GM15510 (cell line): ENCODE results near the gene TPCN2.

Experiments used
- POLR2A ChIP-seq: IDR thresholded peaks from 3 replicates; pipeline ENCODE4 v1.6.1; 2011; ENCODE audit warnings: borderline replicate concordance; ENCODE audit not compliant: insufficient read length; ENCODE audit errors: extremely low read depth

Gene TPCN2

GRCh38 chr11:69084371-69084770 lies 35.6 kb downstream of the TPCN2 start:
- no peak for TF ChIP-seq POLR2A

- no peak for TF ChIP-seq POLR2A
Measured at GRCh38 chr11:69085490-69086095, 36.9 kb downstream of the TPCN2 start.

GRCh38 chr11:69086152-69087132 lies 37.7 kb downstream of the TPCN2 start:
- no peak for TF ChIP-seq POLR2A

GRCh38 chr11:69087133-69087524 lies 38.4 kb downstream of the TPCN2 start:
- TF ChIP-seq POLR2A = no peak

- no peak for TF ChIP-seq POLR2A
Measured at GRCh38 chr11:69087811-69088210, 39.1 kb downstream of the TPCN2 start.

GRCh38 chr11:69088676-69089146 lies 40.0 kb downstream of the TPCN2 start:
- TF ChIP-seq POLR2A = no peak

GRCh38 chr11:69089258-69089657 lies 40.5 kb downstream of the TPCN2 start:
- no peak for TF ChIP-seq POLR2A

GRCh38 chr11:69091638-69092165 lies 43.0 kb downstream of the TPCN2 start:
- TF ChIP-seq POLR2A = no peak

- TF ChIP-seq POLR2A = no peak
Measured at GRCh38 chr11:69092263-69092662, 43.5 kb downstream of the TPCN2 start.

- TF ChIP-seq POLR2A = no peak
Measured at GRCh38 chr11:69093106-69093505, 44.4 kb downstream of the TPCN2 start.

GRCh38 chr11:69094111-69094914 lies 45.6 kb downstream of the TPCN2 start:
- TF ChIP-seq POLR2A = no peak

- no peak for TF ChIP-seq POLR2A
Measured at GRCh38 chr11:69094915-69095290, 46.2 kb downstream of the TPCN2 start.

- no peak for TF ChIP-seq POLR2A
Measured at GRCh38 chr11:69095300-69095699, 46.6 kb downstream of the TPCN2 start.

- TF ChIP-seq POLR2A = no peak
Measured at GRCh38 chr11:69096473-69096872, 47.7 kb downstream of the TPCN2 start.

- no peak for TF ChIP-seq POLR2A
Measured at GRCh38 chr11:69097263-69097662, 48.5 kb downstream of the TPCN2 start.
